Tibial nerve (tissue), 4 donors: ENCODE results near the gene NELL1. TPM values are rescaled to one million over a fixed set of nuclear protein-coding genes. Genes with fewer than 3 reads are reported as not detected.

Experiments used
- DNase-seq, 2 donors: peaks; one replicate each; pipeline ENCODE4 v3.0.0-alpha.2; 2019; ENCODE audit warnings: low spot score in 2 of 2
- H3K27ac ChIP-seq, 4 donors: fragments of 200-600 bp; sonication (generic) in 3 of 4; one replicate each; pipeline ENCODE4 v1.5.1; 2017 to 2019; ENCODE audit warnings: mild to moderate bottlenecking in 1 of 4
- H3K27me3 ChIP-seq, 2 donors: fragments of 200-600 bp; sonication (generic) in 1 of 2; one replicate each; pipeline versions ENCODE4 v1.5.1 to v1.6.0; 2017 to 2019
- H3K36me3 ChIP-seq, 3 donors: fragments of 200-600 bp; sonication (generic); one replicate each; pipeline ENCODE4 v1.5.1; 2018 to 2019
- H3K4me1 ChIP-seq, 4 donors: fragments of 200-600 bp; sonication (generic) in 3 of 4; one replicate each; pipeline ENCODE4 v1.5.1; 2017 to 2019
- H3K4me3 ChIP-seq, 4 donors: fragments of 200-600 bp; sonication (generic) in 3 of 4; one replicate each; pipeline ENCODE4 v1.5.1; 2017 to 2019; ENCODE audit warnings: mild to moderate bottlenecking in 1 of 4, moderate library complexity in 1 of 4
- H3K9me3 ChIP-seq, 4 donors: fragments of 200-600 bp; sonication (generic) in 3 of 4; one replicate each; pipeline ENCODE4 v1.5.1; 2017 to 2019
- CTCF ChIP-seq, 5 experiments: fragments of 200-600 bp in 3 of 5; fragments of 450-650 bp in 2 of 5; sonication (generic) in 3 of 5; IDR thresholded peaks; one replicate each; pipeline ENCODE4 v1.5.1; 2016 to 2019; ENCODE audit warnings: antibody characterized with exemption in 5 of 5, mild to moderate bottlenecking in 3 of 5, moderate library complexity in 2 of 5
- EP300 ChIP-seq, 2 donors: sonication (generic); formaldehyde crosslinking; IDR thresholded peaks; one replicate each; pipeline ENCODE4 v1.6.1; 2017; ENCODE audit warnings: antibody characterized with exemption in 2 of 2, mild to moderate bottlenecking in 1 of 2
- POLR2A ChIP-seq, 2 donors: fragments of 450-650 bp; IDR thresholded peaks; one replicate each; pipeline ENCODE4 v1.6.1; 2017; ENCODE audit warnings: antibody characterized with exemption in 2 of 2, mild to moderate bottlenecking in 2 of 2, moderate library complexity in 2 of 2
- WGBS, 2 donors: methylation state at CpG; one replicate each; pipeline ENCODE4 v1.1.5; 2018; 5-methylcytosine and 5-hydroxymethylcytosine counted together
- total RNA-seq, 4 donors: library from RNA; depleted of rRNA; stranded (reverse); fragments of >200 nt; gene quantifications; one replicate each; pipeline ENCODE4 v1.1.0, GENCODE V29; 2016

Gene NELL1
- total RNA-seq, 4 donors from 2014 or later = not detected

GRCh38 chr11:21415606-21416005 lies 746.2 kb downstream of the NELL1 start:
- no peak overlapping the region for H3K4me3 ChIP-seq

GRCh38 chr11:21421711-21422329 lies 752.4 kb downstream of the NELL1 start:
- H3K36me3 ChIP-seq = no peaks in the 10 kb centered on the region
- H3K9me3 ChIP-seq = peaks cover 0 to 4% (median 0%) of the 10 kb centered on the region in 4 donors
- 79 to 80% methylated on average over 5 of the region's 5 CpGs for WGBS, 2 donors
- H3K27me3 ChIP-seq = no peaks in the 10 kb centered on the region
- DNase-seq = no peak
- no peak overlapping the region for H3K27ac ChIP-seq
- H3K4me3 ChIP-seq = no peak overlapping the region
- no peaks in the 10 kb centered on the region for H3K4me1 ChIP-seq
- no peak for TF ChIP-seq EP300 (IDR thresholded peaks at IDR 0.05)
- no peak for TF ChIP-seq POLR2A (IDR thresholded peaks at IDR 0.05)
- TF ChIP-seq CTCF (IDR thresholded peaks at IDR 0.05) = no peak

More at GRCh38 chr11:21415606-21416005, 746.2 kb downstream of the NELL1 start:
- TF ChIP-seq CTCF (IDR thresholded peaks at IDR 0.05) (no peak), POLR2A (IDR thresholded peaks at IDR 0.05) (no peak), EP300 (IDR thresholded peaks at IDR 0.05) (no peak)
- Histone ChIP-seq H3K27ac (no peak overlapping the region), H3K4me1 (no peaks in the 10 kb centered on the region), H3K36me3 (no peaks in the 10 kb centered on the region), H3K27me3 (no peaks in the 10 kb centered on the region), H3K9me3 (no peaks in the 10 kb centered on the region)
- DNase-seq = no peak
- 69 to 70% methylated on average over 2 of the region's 2 CpGs for WGBS, 2 donors

GRCh38 chr11:21426931-21427330 lies 757.5 kb downstream of the NELL1 start:
- 78 to 83% methylated on average over 3 of the region's 3 CpGs for WGBS, 2 donors
- H3K4me1 ChIP-seq = no peaks in the 10 kb centered on the region
- no peaks in the 10 kb centered on the region for H3K36me3 ChIP-seq
- TF ChIP-seq EP300 (IDR thresholded peaks at IDR 0.05) = no peak
- no peak for TF ChIP-seq POLR2A (IDR thresholded peaks at IDR 0.05)
- no peak for TF ChIP-seq CTCF (IDR thresholded peaks at IDR 0.05)
- no peaks in the 10 kb centered on the region for H3K9me3 ChIP-seq
- no peak for DNase-seq
- H3K27me3 ChIP-seq = no peaks in the 10 kb centered on the region
- H3K4me3 ChIP-seq = no peak overlapping the region
- no peak overlapping the region for H3K27ac ChIP-seq

- no peaks in the 10 kb centered on the region for H3K27me3 ChIP-seq
- no peaks in the 10 kb centered on the region for H3K9me3 ChIP-seq
- no peak for TF ChIP-seq CTCF (IDR thresholded peaks at IDR 0.05)
- TF ChIP-seq POLR2A (IDR thresholded peaks at IDR 0.05) = no peak
- TF ChIP-seq EP300 (IDR thresholded peaks at IDR 0.05) = no peak
- H3K27ac ChIP-seq = no peak overlapping the region
- WGBS, 2 donors = 46 to 58% methylated on average over 1 of the region's 1 CpG
- no peaks in the 10 kb centered on the region for H3K36me3 ChIP-seq
- DNase-seq = no peak
- no peaks in the 10 kb centered on the region for H3K4me1 ChIP-seq
- H3K4me3 ChIP-seq = no peak overlapping the region
Observed at GRCh38 chr11:21427726-21428125, 758.3 kb downstream of the NELL1 start.

GRCh38 chr11:21428796-21429195 lies 759.4 kb downstream of the NELL1 start:
- Histone ChIP-seq H3K27ac (no peak overlapping the region), H3K4me3 (no peak overlapping the region), H3K36me3 (no peaks in the 10 kb centered on the region), H3K9me3 (no peaks in the 10 kb centered on the region), H3K4me1 (no peaks in the 10 kb centered on the region), H3K27me3 (no peaks in the 10 kb centered on the region)
- TF ChIP-seq POLR2A (IDR thresholded peaks at IDR 0.05) = no peak
- no peak for TF ChIP-seq EP300 (IDR thresholded peaks at IDR 0.05)
- no peak for TF ChIP-seq CTCF (IDR thresholded peaks at IDR 0.05)
- WGBS, 2 donors = 44 to 51% methylated on average over 1 of the region's 1 CpG
- DNase-seq = no peak
